ENCODE measurements around the gene PPP2R5C.

The PPP2R5C gene

GRCh38 chr14:101828046-101828445, 66.5 kb downstream of the PPP2R5C start:
- Histone ChIP-seq H3K27ac (ENCODE audit: extremely low read depth, low read depth, low read length) (no peak overlapping the region), H3K4me1 (ENCODE audit: control insufficient read depth, insufficient read depth, low read length) (peaks cover 5% of the 10 kb centered on the region; the same call in 1 of the 2 replicates), H3K4me3 (ENCODE audit: low read depth, low read length) (no peak overlapping the region), H3K9me3 (ENCODE audit: control insufficient read depth, insufficient read depth, low read depth, low read length) (no peaks in the 10 kb centered on the region), H3K36me3 (ENCODE audit: control insufficient read depth in 2 of 2, insufficient read depth in 1 of 2, low read length in 2 of 2) (peaks cover 0 to 31% of the 10 kb centered on the region in 2 experiments; a peak in 2 of 3 replicates)
- ChIA-PET CTCF (no interaction called here), POLR2A (no interaction called here)
- no peak for TF ChIP-seq ZNF768 (tag by site-specific recombination; IDR thresholded peaks at IDR 0.05)
- no peak for TF ChIP-seq ZNF518A (tag by site-specific recombination; conservative IDR thresholded peaks at IDR 0.05; ENCODE audit: low read depth)
- TF ChIP-seq MZF1 (tag by site-specific recombination; IDR thresholded peaks at IDR 0.05; ENCODE audit: borderline replicate concordance) = no peak
- TF ChIP-seq ZSCAN4 (tag by site-specific recombination; IDR thresholded peaks at IDR 0.05) = no peak
- TF ChIP-seq ZNF555 (tag by site-specific recombination; conservative IDR thresholded peaks at IDR 0.05) = no peak
- TF ChIP-seq ZNF777 (tag by site-specific recombination; IDR thresholded peaks at IDR 0.05; ENCODE audit: borderline replicate concordance) = no peak
- TF ChIP-seq ZFHX2 (tag by site-specific recombination; conservative IDR thresholded peaks at IDR 0.05) = no peak
- TF ChIP-seq ZNF473 (tag by site-specific recombination; IDR thresholded peaks at IDR 0.05) = no peak
- no peak for TF ChIP-seq IKZF3 (tag by site-specific recombination; IDR thresholded peaks at IDR 0.05)
- no peak for TF ChIP-seq BCL6B (tag by site-specific recombination; IDR thresholded peaks at IDR 0.05)
- no peak for TF ChIP-seq SP2 (tag by site-specific recombination; IDR thresholded peaks at IDR 0.05)
- no peak for TF ChIP-seq ZNF645 (tag by site-specific recombination; IDR thresholded peaks at IDR 0.05)
- no peak for TF ChIP-seq ZBTB17 (tag by site-specific recombination; IDR thresholded peaks at IDR 0.05)
- TF ChIP-seq ZNF510 (tag by site-specific recombination; IDR thresholded peaks at IDR 0.05; ENCODE audit: insufficient replicate concordance) = no peak
- TF ChIP-seq ZNF274 (IDR thresholded peaks at IDR 0.05; ENCODE audit: low read length) = no peak
- TF ChIP-seq ZNF274 (tag by site-specific recombination; IDR thresholded peaks at IDR 0.05; ENCODE audit: borderline replicate concordance) = no peak
- no peak for TF ChIP-seq ZSCAN16 (tag by site-specific recombination; IDR thresholded peaks at IDR 0.05)

GRCh38 chr14:101830271-101830670, 68.8 kb downstream of the PPP2R5C start:
- no peak for TF ChIP-seq SP2 (tag by site-specific recombination; IDR thresholded peaks at IDR 0.05)
- TF ChIP-seq ZBTB6 (tag by site-specific recombination; IDR thresholded peaks at IDR 0.05) = no peak
- TF ChIP-seq ZNF433 (tag by site-specific recombination; IDR thresholded peaks at IDR 0.05; ENCODE audit: low read depth) = no peak
- TF ChIP-seq OVOL3 (tag by site-specific recombination; IDR thresholded peaks at IDR 0.05) = no peak
- TF ChIP-seq ZNF266 (tag by site-specific recombination; IDR thresholded peaks at IDR 0.05; ENCODE audit: low read depth) = no peak
- TF ChIP-seq ZNF843 (tag by site-specific recombination; IDR thresholded peaks at IDR 0.05) = no peak
- POLR2A ChIA-PET = no interaction called here
- no peak overlapping the region for H3K4me3 ChIP-seq (ENCODE audit: low read depth, low read length)
- peaks cover 0 to 15% of the 10 kb centered on the region in 2 experiments; a peak in 2 of 3 replicates for H3K36me3 ChIP-seq (ENCODE audit: control insufficient read depth in 2 of 2, insufficient read depth in 1 of 2, low read length in 2 of 2)
- H3K27ac ChIP-seq (ENCODE audit: extremely low read depth, low read depth, low read length) = no peak overlapping the region
- H3K4me1 ChIP-seq (ENCODE audit: control insufficient read depth, insufficient read depth, low read length) = peaks cover 7% of the 10 kb centered on the region; the same call in 1 of the 2 replicates
- CTCF ChIA-PET = interaction anchor here (0.6 to 2.2 kb wide), 2 partner anchors 18 to 60 kb away, joined by 3 to 6 read pairs; no protein-coding TSS in a partner anchor
- H3K9me3 ChIP-seq (ENCODE audit: control insufficient read depth, insufficient read depth, low read depth, low read length) = no peaks in the 10 kb centered on the region

Measured in HEK293 (cell line).